K562 (cell line): ENCODE results near the gene BHLHE40. TPM values are rescaled to one million over a fixed set of nuclear protein-coding genes. Genes with fewer than 3 reads are reported as not detected.

Experiments
- ATF6 ChIP-seq: sonication (generic); formaldehyde crosslinking; IDR thresholded peaks from 2 replicates; pipeline ENCODE4 v1.4.0; 2020; ENCODE audit warnings: mild to moderate bottlenecking, missing genetic modification reagents
- E2F5 ChIP-seq: sonication (generic); formaldehyde crosslinking; IDR thresholded peaks from 2 replicates; pipeline ENCODE4 v1.8.0; 2022; ENCODE audit warnings: mild to moderate bottlenecking, missing genetic modification reagents
- HCFC1 ChIP-seq: IDR thresholded peaks from 2 replicates; pipeline ENCODE4 v1.6.1; 2012; ENCODE audit warnings: low read depth, low read length, improper control_type of control experiment
- HDAC6 ChIP-seq: IDR thresholded peaks from 2 replicates; pipeline ENCODE4 v1.6.1; 2012; ENCODE audit warnings: low read depth, mild to moderate bottlenecking, control low read depth, inconsistent platforms, low read length, moderate library complexity
- KDM2B ChIP-seq: fragments of 250-450 bp; sonication (Bioruptor Pico); IDR thresholded peaks from 2 replicates; pipeline ENCODE4 v1.8.0; 2021; ENCODE audit warnings: mild to moderate bottlenecking, moderate library complexity
- PATZ1 ChIP-seq: fragments of 250-450 bp; sonication (Bioruptor Pico); IDR thresholded peaks from 2 replicates; pipeline ENCODE4 v1.5.0; 2020; ENCODE audit warnings: mild to moderate bottlenecking, borderline replicate concordance
- PHF8 ChIP-seq: fragments of 200-600 bp; sonication (generic); IDR thresholded peaks from 2 replicates; pipeline ENCODE4 v1.6.1; 2012; ENCODE audit warnings: mixed run types, mild to moderate bottlenecking, inconsistent platforms, low read length, moderate library complexity, borderline replicate concordance
- POLR2A ChIP-seq: fragments of 450-650 bp; conservative IDR thresholded peaks from 2 replicates; pipeline ENCODE4 v1.6.1; 2016
- SAP30 ChIP-seq: fragments of 200-600 bp; sonication (generic); IDR thresholded peaks from 2 replicates; pipeline ENCODE4 v1.6.1; 2012; ENCODE audit warnings: borderline replicate concordance, low read depth, mild to moderate bottlenecking, moderate library complexity, low read length, control low read depth, inconsistent platforms; ENCODE audit not compliant: insufficient read depth, poor library complexity, severe bottlenecking
- SMARCC2 ChIP-seq: fragments of 450-650 bp; IDR thresholded peaks from 2 replicates; pipeline ENCODE4 v1.6.1; 2017; ENCODE audit warnings: antibody characterized with exemption, moderate library complexity, mild to moderate bottlenecking, low read depth
- STAT5A ChIP-seq: IDR thresholded peaks from 2 replicates; pipeline ENCODE4 v1.6.1; 2012; ENCODE audit warnings: low read length, inconsistent platforms, borderline replicate concordance
- STAT6 ChIP-seq: sonication (generic); formaldehyde crosslinking; IDR thresholded peaks from 2 replicates; pipeline ENCODE4 v1.8.1; 2023; ENCODE audit warnings: mild to moderate bottlenecking, missing genetic modification reagents
- TEAD1 ChIP-seq, 2 experiments: fragments of 450-650 bp in 1 of 2; sonication (generic) in 1 of 2; formaldehyde crosslinking; IDR thresholded peaks; 2 replicates each; pipeline versions ENCODE4 v1.4.0 to v1.8.0; 2020 to 2022; ENCODE audit warnings: mild to moderate bottlenecking in 2 of 2, missing genetic modification reagents in 1 of 2
- ZBTB1 ChIP-seq: sonication (generic); formaldehyde crosslinking; IDR thresholded peaks from 2 replicates; pipeline ENCODE4 v1.8.1; 2023; ENCODE audit warnings: missing genetic modification reagents, low read depth, mild to moderate bottlenecking, borderline replicate concordance
- ZNF347 ChIP-seq: fragments of 450-650 bp; formaldehyde crosslinking; IDR thresholded peaks from 2 replicates; pipeline ENCODE4 v1.4.0; 2020; ENCODE audit warnings: low read depth, mild to moderate bottlenecking, moderate library complexity
- polyA plus RNA-seq, 8 experiments: library from polyadenylated mRNA; depleted of rRNA in 4 of 8; stranded (reverse) in 5 of 8; unstranded in 3 of 8; fragments of >200 nt; fragmentation: Nextera tagmentation in 2 of 8; fragmentation: Illumina TruSeq in 1 of 8; extraction: Ambion mirVana in 2 of 8; extraction: Trizol in 1 of 8; gene quantifications; 2 replicates each; pipeline versions ENCODE4 v1.2.1 to v1.2.3, GENCODE V29; 2011 to 2014; ENCODE audit warnings: inconsistent platforms in 1 of 8, missing spikeins in 1 of 8
- total RNA-seq, 7 experiments: library from RNA; depleted of rRNA in 6 of 7; stranded (reverse); fragments of >200 nt in 6 of 7; fragmentation: Illumina TruSeq in 2 of 7; extraction: Trizol in 2 of 7; gene quantifications; 2 replicates each; pipeline versions ENCODE4 v1.2.1 to v1.2.3, GENCODE V29; 2011 to 2021; ENCODE audit warnings: low replicate concordance in 1 of 7
- TF ChIP-seq, protein P1 (sequence below): fragments of 250-450 bp; sonication (Bioruptor Pico); IDR thresholded peaks from 2 replicates; pipeline ENCODE4 v1.5.0; 2020; ENCODE audit warnings: mild to moderate bottlenecking

Gene BHLHE40
- total and polyA plus RNA-seq, 9 of the 15 experiments (the other 6 are each of a cell fraction or from before 2014, with no cell fraction given): 12.0 to 83.9 (median 31.4) TPM

GRCh38 chr3:4979428-4980228 lies at the start of gene BHLHE40 (continued):
- TF ChIP-seq TEAD1 (CRISPR knock-in tag; IDR thresholded peaks at IDR 0.05) (peak in 1 of 2 experiments; percentile 58; a peak in 1 of 4 replicates), POLR2A (peak; percentile 83), HCFC1 (0 out of 2 replicates have a peak, but pooled peaks have one; percentile 34), E2F5 (CRISPR knock-in tag) (0 out of 2 replicates have a peak, but pooled peaks have one; percentile 26), STAT5A (no peak), ZBTB1 (0 out of 2 replicates have a peak, but pooled peaks have one; percentile 1), PHF8 (peak; percentile 56; the same call in 1 of the 2 replicates), ZNF347 (CRISPR knock-in tag) (0 out of 2 replicates have a peak, but pooled peaks have one; percentile 10), KDM2B (CRISPR knock-in tag) (peak; percentile 97), PATZ1 (CRISPR knock-in tag) (0 out of 2 replicates have a peak, but pooled peaks have one; percentile 33), SMARCC2 (no peak), STAT6 (0 out of 2 replicates have a peak, but pooled peaks have one; percentile 58), SAP30 (peak; percentile 79), HDAC6 (peak; percentile 45; the same call in 1 of the 2 replicates), ATF6 (peak; percentile 26; the same call in 1 of the 2 replicates)
- TF ChIP-seq, protein P1, sequence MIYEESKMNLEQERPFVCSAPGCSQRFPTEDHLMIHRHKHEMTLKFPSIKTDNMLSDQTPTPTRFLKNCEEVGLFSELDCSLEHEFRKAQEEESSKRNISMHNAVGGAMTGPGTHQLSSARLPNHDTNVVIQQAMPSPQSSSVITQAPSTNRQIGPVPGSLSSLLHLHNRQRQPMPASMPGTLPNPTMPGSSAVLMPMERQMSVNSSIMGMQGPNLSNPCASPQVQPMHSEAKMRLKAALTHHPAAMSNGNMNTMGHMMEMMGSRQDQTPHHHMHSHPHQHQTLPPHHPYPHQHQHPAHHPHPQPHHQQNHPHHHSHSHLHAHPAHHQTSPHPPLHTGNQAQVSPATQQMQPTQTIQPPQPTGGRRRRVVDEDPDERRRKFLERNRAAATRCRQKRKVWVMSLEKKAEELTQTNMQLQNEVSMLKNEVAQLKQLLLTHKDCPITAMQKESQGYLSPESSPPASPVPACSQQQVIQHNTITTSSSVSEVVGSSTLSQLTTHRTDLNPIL: 0 out of 2 replicates have a peak, but pooled peaks have one; percentile 31
